ENCODE results near the gene CXCL17.

DNA sequence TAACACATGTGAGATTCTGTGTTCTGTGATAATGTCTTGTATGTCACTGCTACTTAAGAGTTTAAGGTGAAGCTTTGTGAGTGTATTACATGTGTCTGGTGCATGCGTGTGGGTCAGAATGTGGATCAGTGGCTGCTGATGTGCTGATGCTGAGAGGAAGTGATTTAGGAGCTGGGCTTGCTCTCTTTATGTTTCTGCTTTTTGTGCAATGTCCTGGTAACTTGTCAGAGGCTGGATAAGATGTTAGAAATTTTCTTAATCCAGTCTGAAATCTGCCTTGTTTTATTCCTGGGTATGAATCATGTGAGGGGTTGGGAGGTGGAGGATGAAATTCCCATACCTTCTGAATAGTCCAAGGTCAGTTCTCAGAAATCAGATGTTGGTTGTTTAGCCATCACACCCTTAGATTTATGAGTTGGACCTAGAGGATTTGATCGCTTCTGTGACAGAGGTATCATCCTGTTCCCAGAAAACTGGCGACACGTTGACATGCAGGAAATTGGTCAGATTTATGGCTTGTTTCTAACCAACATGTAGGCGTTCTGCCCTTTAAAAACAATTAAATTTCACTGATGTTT is 24.5 kb upstream of the CXCL17 start:
- TF ChIP-seq, protein P1, sequence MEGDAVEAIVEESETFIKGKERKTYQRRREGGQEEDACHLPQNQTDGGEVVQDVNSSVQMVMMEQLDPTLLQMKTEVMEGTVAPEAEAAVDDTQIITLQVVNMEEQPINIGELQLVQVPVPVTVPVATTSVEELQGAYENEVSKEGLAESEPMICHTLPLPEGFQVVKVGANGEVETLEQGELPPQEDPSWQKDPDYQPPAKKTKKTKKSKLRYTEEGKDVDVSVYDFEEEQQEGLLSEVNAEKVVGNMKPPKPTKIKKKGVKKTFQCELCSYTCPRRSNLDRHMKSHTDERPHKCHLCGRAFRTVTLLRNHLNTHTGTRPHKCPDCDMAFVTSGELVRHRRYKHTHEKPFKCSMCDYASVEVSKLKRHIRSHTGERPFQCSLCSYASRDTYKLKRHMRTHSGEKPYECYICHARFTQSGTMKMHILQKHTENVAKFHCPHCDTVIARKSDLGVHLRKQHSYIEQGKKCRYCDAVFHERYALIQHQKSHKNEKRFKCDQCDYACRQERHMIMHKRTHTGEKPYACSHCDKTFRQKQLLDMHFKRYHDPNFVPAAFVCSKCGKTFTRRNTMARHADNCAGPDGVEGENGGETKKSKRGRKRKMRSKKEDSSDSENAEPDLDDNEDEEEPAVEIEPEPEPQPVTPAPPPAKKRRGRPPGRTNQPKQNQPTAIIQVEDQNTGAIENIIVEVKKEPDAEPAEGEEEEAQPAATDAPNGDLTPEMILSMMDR (conservative IDR thresholded peaks at IDR 0.05; ENCODE audit: low read length): no peak
- no peak for TF ChIP-seq EZH2phosphoT487 (IDR thresholded peaks at IDR 0.05; ENCODE audit: borderline replicate concordance, low read depth, low read length)
